ENCODE data around the gene LZTS2. TPM values are rescaled to one million over a fixed set of nuclear protein-coding genes. Genes with fewer than 3 reads are reported as not detected.

Gene LZTS2
- total and polyA plus RNA-seq, 10 of the 15 experiments (the other 5 are each of a cell fraction or from before 2014, with no cell fraction given), result 0.08 to 13.4 (median 7.2) TPM

GRCh38 chr10:101008823-101009423 lies 9.3 kb downstream of the LZTS2 start:
- RAD21 ChIA-PET (ENCODE audit: unreplicated experiment), result no interaction called here
- no peaks in the 10 kb centered on the region for H3K79me2 ChIP-seq (ENCODE audit: control insufficient read depth, insufficient read depth, low read length)
- CTCF ChIA-PET, result interaction anchor here (1.0 to 3.0 kb wide), 2 partner anchors 10 to 11 kb away, joined by 3 to 13 read pairs; no protein-coding TSS in a partner anchor
- WGBS (ENCODE audit: insufficient coverage, insufficient replicate concordance, low lambda C conversion rate, missing lambda C conversion rate), result 56% methylated on average over 6 of the region's 6 CpGs
- H3K9me3 ChIP-seq (replicated peaks; ENCODE audit: control insufficient read depth, insufficient read depth, low read length), result no peaks in the 10 kb centered on the region
- FAIRE-seq, result no peak
- intact Hi-C loops (cut with micrococcal nuclease; ENCODE audit: unreplicated experiment) (no loop called here), in situ Hi-C loops (cut with MboI) (no loop called here)
- H3K27me3 ChIP-seq (replicated peaks in 1 of 2; ENCODE audit: control insufficient read depth in 2 of 2, insufficient read depth in 2 of 2, low read length in 1 of 2), result no peaks in the 10 kb centered on the region
- BruUV-seq (replicated peaks), result no TSS peak
- POLR2A ChIA-PET, result no interaction called here
- no peak overlapping the region for H3K9ac ChIP-seq (ENCODE audit: control insufficient read depth, insufficient read depth, low read length)
- no peak for DNase-seq (ENCODE audit: low read depth, low spot score)
- H4K20me1 ChIP-seq (ENCODE audit: control insufficient read depth, insufficient read depth), result no peaks in the 10 kb centered on the region
- H3K4me3 ChIP-seq, result no peak overlapping the region
- H3K4me2 ChIP-seq (ENCODE audit: control insufficient read depth, insufficient read depth), result no peak overlapping the region
- no peak for ATAC-seq
- H3K27ac ChIP-seq (ENCODE audit: control insufficient read depth, insufficient read depth), result no peak overlapping the region
- peaks cover 3% of the 10 kb centered on the region; the same call in 1 of the 2 replicates for H3K4me1 ChIP-seq (ENCODE audit: control insufficient read depth, insufficient read depth, low read length)
- SMC1A ChIA-PET (ENCODE audit: uncharacterized antibody, unreplicated experiment), result no interaction called here
- no peak overlapping the region for H2AFZ ChIP-seq (ENCODE audit: control insufficient read depth, low read depth, low read length)
- H3K36me3 ChIP-seq (ENCODE audit: control insufficient read depth in 2 of 2, insufficient read depth in 2 of 2, low read length in 1 of 2), result peaks cover 0 to 2% of the 10 kb centered on the region in 2 experiments; a peak in 2 of 4 replicates
- TF ChIP-seq RFX5 (IDR thresholded peaks at IDR 0.05; ENCODE audit: low read depth, low read length), result no peak
- no peak for TF ChIP-seq PKNOX1 (IDR thresholded peaks at IDR 0.05)
- TF ChIP-seq NBN (IDR thresholded peaks at IDR 0.05), result no peak
- no peak for TF ChIP-seq WRNIP1 (IDR thresholded peaks at IDR 0.05; ENCODE audit: borderline replicate concordance, low read depth, low read length)
- no peak for TF ChIP-seq ELK1 (IDR thresholded peaks at IDR 0.05; ENCODE audit: low read depth, low read length)
- TF ChIP-seq BHLHE40 (IDR thresholded peaks at IDR 0.05; ENCODE audit: borderline replicate concordance in 1 of 2, low read depth in 2 of 2, low read length in 1 of 2), result no peak
- TF ChIP-seq STAT3 (IDR thresholded peaks at IDR 0.05; ENCODE audit: low read depth, low read length), result no peak
- no peak for TF ChIP-seq NFYB (IDR thresholded peaks at IDR 0.05; ENCODE audit: insufficient read depth, low read depth, low read length)
- TF ChIP-seq BCL11A (IDR thresholded peaks at IDR 0.05; ENCODE audit: low read depth, low read length), result no peak
- no peak for TF ChIP-seq HDAC6 (IDR thresholded peaks at IDR 0.05; ENCODE audit: unreplicated experiment)
- TF ChIP-seq PRDM15 (CRISPR knock-in tag; IDR thresholded peaks at IDR 0.05), result no peak
- no peak for TF ChIP-seq CREB1 (IDR thresholded peaks at IDR 0.05; ENCODE audit: low read depth)
- TF ChIP-seq POLR2AphosphoS2 (IDR thresholded peaks at IDR 0.05; ENCODE audit: low read depth, low read length), result no peak
- TF ChIP-seq MYC (IDR thresholded peaks at IDR 0.05; ENCODE audit: insufficient read depth, insufficient read length, insufficient replicate concordance, low read length, severe bottlenecking), result no peak
- no peak for TF ChIP-seq KDM1A (IDR thresholded peaks at IDR 0.05; ENCODE audit: borderline replicate concordance)
- TF ChIP-seq E4F1 (IDR thresholded peaks at IDR 0.05; ENCODE audit: borderline replicate concordance, partially characterized antibody), result no peak
